ENCODE measurements around the gene LYZL6.

The LYZL6 gene

DNA sequence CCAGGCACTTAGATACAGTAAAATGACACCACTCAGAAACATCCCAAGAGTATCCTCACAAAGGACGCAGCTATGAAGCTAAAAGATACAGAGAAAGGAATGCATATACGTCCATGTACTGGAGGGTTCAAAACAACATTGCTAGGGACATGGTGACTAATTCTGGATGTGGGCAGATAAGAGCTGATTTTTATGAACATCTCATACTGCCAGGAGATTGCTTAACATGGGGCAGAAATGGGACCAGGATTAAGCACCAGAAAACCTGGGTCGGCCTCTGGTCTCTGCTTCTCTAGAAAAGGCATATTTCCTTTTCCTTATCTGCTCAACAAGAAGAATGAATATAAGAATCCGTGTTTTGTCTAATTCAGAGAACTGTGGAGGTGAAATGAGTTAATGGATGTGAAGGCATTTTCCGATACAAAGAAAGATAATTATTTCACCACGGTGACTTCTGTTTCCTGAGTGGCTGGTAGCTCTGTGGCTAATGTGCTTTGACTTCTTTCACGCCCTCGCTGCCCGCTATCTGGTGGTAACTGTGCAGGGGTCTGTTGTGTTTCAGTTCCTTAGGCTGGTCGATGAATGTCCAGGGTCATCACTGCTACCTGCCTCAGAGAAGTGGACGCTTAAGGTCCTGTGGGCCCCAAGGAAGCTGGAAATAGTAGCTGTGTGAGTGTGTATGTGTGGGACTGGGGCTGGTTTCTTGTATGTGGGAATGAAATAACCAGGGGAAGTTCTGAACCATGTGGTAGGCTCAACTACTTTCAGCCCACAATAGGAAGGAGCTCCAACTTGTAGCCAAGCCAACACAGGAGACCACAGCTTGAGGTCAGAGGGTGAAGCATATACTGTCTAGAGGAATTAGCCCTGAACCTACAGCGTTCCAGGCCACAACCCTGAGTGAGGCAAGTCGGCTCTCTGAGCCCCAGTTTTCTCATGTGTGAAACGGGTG, 47.6 kb downstream of the LYZL6 start:
- no peaks in the 10 kb centered on the region for H3K27me3 ChIP-seq (ENCODE audit: insufficient read depth, low read length)
- H3K4me3 ChIP-seq (ENCODE audit: low read depth, low read length, poor library complexity, severe bottlenecking), result no peak overlapping the region
- H3K4me2 ChIP-seq (ENCODE audit: low read length), result no peak overlapping the region
- no peak overlapping the region for H2AFZ ChIP-seq (ENCODE audit: low read length)
- TF ChIP-seq EZH2 (IDR thresholded peaks at IDR 0.05; ENCODE audit: borderline replicate concordance, low read length), result no peak
- TF ChIP-seq, protein P1, sequence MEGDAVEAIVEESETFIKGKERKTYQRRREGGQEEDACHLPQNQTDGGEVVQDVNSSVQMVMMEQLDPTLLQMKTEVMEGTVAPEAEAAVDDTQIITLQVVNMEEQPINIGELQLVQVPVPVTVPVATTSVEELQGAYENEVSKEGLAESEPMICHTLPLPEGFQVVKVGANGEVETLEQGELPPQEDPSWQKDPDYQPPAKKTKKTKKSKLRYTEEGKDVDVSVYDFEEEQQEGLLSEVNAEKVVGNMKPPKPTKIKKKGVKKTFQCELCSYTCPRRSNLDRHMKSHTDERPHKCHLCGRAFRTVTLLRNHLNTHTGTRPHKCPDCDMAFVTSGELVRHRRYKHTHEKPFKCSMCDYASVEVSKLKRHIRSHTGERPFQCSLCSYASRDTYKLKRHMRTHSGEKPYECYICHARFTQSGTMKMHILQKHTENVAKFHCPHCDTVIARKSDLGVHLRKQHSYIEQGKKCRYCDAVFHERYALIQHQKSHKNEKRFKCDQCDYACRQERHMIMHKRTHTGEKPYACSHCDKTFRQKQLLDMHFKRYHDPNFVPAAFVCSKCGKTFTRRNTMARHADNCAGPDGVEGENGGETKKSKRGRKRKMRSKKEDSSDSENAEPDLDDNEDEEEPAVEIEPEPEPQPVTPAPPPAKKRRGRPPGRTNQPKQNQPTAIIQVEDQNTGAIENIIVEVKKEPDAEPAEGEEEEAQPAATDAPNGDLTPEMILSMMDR (IDR thresholded peaks at IDR 0.05; ENCODE audit: low read length), result no peak
- no peaks in the 10 kb centered on the region for H3K4me1 ChIP-seq (ENCODE audit: insufficient read depth, low read length, severe bottlenecking)
- H3K36me3 ChIP-seq (ENCODE audit: insufficient read depth, low read length), result no peaks in the 10 kb centered on the region
- H3K9me3 ChIP-seq (ENCODE audit: low read length), result no peaks in the 10 kb centered on the region
- H3F3A ChIP-seq (ENCODE audit: insufficient read depth, low read length), result no peaks in the 10 kb centered on the region
- H4K20me1 ChIP-seq (ENCODE audit: insufficient read depth, low read length), result no peaks in the 10 kb centered on the region
- no peak overlapping the region for H3K9ac ChIP-seq (ENCODE audit: low read length)
- no peaks in the 10 kb centered on the region for H3K9me2 ChIP-seq (ENCODE audit: low read depth, low read length)
- no peak overlapping the region for H3K27ac ChIP-seq (ENCODE audit: low read depth, low read length, poor library complexity, severe bottlenecking)
- H3K79me2 ChIP-seq (ENCODE audit: insufficient read depth, low read length), result no peaks in the 10 kb centered on the region

GRCh38 chr17:35894206-35894605, 49.3 kb downstream of the LYZL6 start:
- Histone ChIP-seq H3K4me1 (ENCODE audit: insufficient read depth, low read length, severe bottlenecking) (no peaks in the 10 kb centered on the region), H3K27ac (ENCODE audit: low read depth, low read length, poor library complexity, severe bottlenecking) (no peak overlapping the region), H3K9me2 (ENCODE audit: low read depth, low read length) (no peaks in the 10 kb centered on the region), H3K9ac (ENCODE audit: low read length) (no peak overlapping the region), H3K27me3 (ENCODE audit: insufficient read depth, low read length) (no peaks in the 10 kb centered on the region), H3K4me3 (ENCODE audit: low read depth, low read length, poor library complexity, severe bottlenecking) (no peak overlapping the region), H2AFZ (ENCODE audit: low read length) (no peak overlapping the region), H4K20me1 (ENCODE audit: insufficient read depth, low read length) (no peaks in the 10 kb centered on the region), H3K36me3 (ENCODE audit: insufficient read depth, low read length) (no peaks in the 10 kb centered on the region), H3K4me2 (ENCODE audit: low read length) (no peak overlapping the region), H3K9me3 (ENCODE audit: low read length) (no peaks in the 10 kb centered on the region), H3K79me2 (ENCODE audit: insufficient read depth, low read length) (no peaks in the 10 kb centered on the region), H3F3A (ENCODE audit: insufficient read depth, low read length) (no peaks in the 10 kb centered on the region)
- TF ChIP-seq, protein P1 (IDR thresholded peaks at IDR 0.05; ENCODE audit: low read length), result no peak
- TF ChIP-seq EZH2 (IDR thresholded peaks at IDR 0.05; ENCODE audit: borderline replicate concordance, low read length), result no peak

- no peaks in the 10 kb centered on the region for H3K27me3 ChIP-seq (ENCODE audit: insufficient read depth, low read length)
- no peaks in the 10 kb centered on the region for H3K36me3 ChIP-seq (ENCODE audit: insufficient read depth, low read length)
- H4K20me1 ChIP-seq (ENCODE audit: insufficient read depth, low read length), result no peaks in the 10 kb centered on the region
- H3F3A ChIP-seq (ENCODE audit: insufficient read depth, low read length), result no peaks in the 10 kb centered on the region
- H3K9me3 ChIP-seq (ENCODE audit: low read length), result no peaks in the 10 kb centered on the region
- no peaks in the 10 kb centered on the region for H3K79me2 ChIP-seq (ENCODE audit: insufficient read depth, low read length)
- H3K27ac ChIP-seq (ENCODE audit: low read depth, low read length, poor library complexity, severe bottlenecking), result no peak overlapping the region
- no peaks in the 10 kb centered on the region for H3K9me2 ChIP-seq (ENCODE audit: low read depth, low read length)
- H3K9ac ChIP-seq (ENCODE audit: low read length), result no peak overlapping the region
- no peak overlapping the region for H2AFZ ChIP-seq (ENCODE audit: low read length)
- H3K4me2 ChIP-seq (ENCODE audit: low read length), result no peak overlapping the region
- no peak for TF ChIP-seq EZH2 (IDR thresholded peaks at IDR 0.05; ENCODE audit: borderline replicate concordance, low read length)
- TF ChIP-seq, protein P1 (IDR thresholded peaks at IDR 0.05; ENCODE audit: low read length), result no peak
- H3K4me1 ChIP-seq (ENCODE audit: insufficient read depth, low read length, severe bottlenecking), result no peaks in the 10 kb centered on the region
- H3K4me3 ChIP-seq (ENCODE audit: low read depth, low read length, poor library complexity, severe bottlenecking), result no peak overlapping the region
Measured at GRCh38 chr17:35893751-35894150, 49.8 kb downstream of the LYZL6 start.

All from OCI-LY1 (cell line).